Activated CD8-positive, alpha-beta memory T cell treated with anti-CD3 and anti-CD28 coated beads for 4 hours (primary cell): ENCODE data around the gene PIMREG.

Experiments
- DNase-seq, 2 donors: peaks; one replicate each; pipeline ENCODE4 v3.0.0-alpha.2; 2020; ENCODE audit warnings: low read depth in 2 of 2

The PIMREG gene

DNA sequence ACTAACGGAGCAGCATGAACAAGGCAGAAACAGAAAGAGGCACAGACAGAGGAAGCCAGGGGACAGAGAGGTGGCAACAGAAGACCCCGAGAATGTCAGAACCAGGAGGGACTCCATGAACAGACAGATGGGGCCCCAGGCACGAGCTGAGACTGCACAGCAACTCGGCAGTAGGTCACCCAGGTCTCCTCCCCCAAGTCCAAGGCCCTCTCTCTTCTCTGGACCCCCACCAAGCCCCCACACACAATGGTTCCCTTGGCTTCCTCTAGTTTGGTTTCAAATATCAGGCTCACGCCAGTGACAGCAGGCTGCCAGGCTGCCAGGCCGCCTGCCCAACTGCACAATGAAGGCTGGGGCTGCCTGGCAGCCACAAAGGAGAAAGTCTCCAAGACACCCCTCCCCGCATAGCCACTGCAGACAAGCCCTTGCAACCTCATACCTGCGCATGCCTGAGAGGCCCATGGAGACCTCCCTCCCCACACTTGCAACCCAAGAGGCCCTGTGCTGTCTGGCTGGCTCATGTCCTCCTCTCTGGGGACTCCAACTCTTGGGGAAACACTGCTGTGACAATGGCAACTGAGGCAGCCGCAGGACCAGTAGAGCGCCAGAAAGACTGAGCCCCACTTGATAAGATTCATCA is 54.8 kb downstream of the PIMREG start:
- no peak for DNase-seq
